HepG2 (cell line): ENCODE data around the gene ADARB2. TPM values are rescaled to one million over a fixed set of nuclear protein-coding genes. Genes with fewer than 3 reads are reported as not detected.

ENCODE experiments used
- ATAC-seq: fragments of 200-7000 bp; cut with Tn5 transposase; 3 replicates; pipeline ENCODE4 v1.9.1; 2020; ENCODE audit warnings: mild to moderate bottlenecking, moderate library complexity
- BruUV-seq: library from RNA; stranded (reverse); fragments of 400-500 nt; replicated peaks from 2 replicates; lab custom pipeline; 2021; lab: Mats Ljungman, UMichigan
- CTCF ChIA-PET: fragments of 300-600 bp; formaldehyde crosslinking; extraction: SDS; loops from one replicate; lab custom pipeline; 2021; ENCODE audit warnings: low total read pairs, inconsistent platforms, low intra/inter-chr PET ratio; lab: Yijun Ruan, JAX
- POLR2A ChIA-PET: fragments of 350-600 bp; sonication (Branson Sonifier 250); formaldehyde crosslinking; loops from one replicate; lab custom pipeline; 2020; ENCODE audit warnings: antibody characterized with exemption, inconsistent platforms; lab: Yijun Ruan, JAX
- DNase-seq: peaks from one replicate; pipeline ENCODE4 v3.0.0-alpha.2; 2015; ENCODE audit warnings: low spot score
- FAIRE-seq: peaks from 3 replicates; lab custom pipeline; 2011; peaks lifted over from hg19 to GRCh38; lab: Jason Lieb, UNC
- H2AFZ ChIP-seq: one replicate; pipeline ENCODE4 v1.6.1; 2011; ENCODE audit warnings: low read length, inconsistent platforms
- H3K27ac ChIP-seq: fragments of 300-600 bp; 3 replicates; pipeline ENCODE4 v1.8.0; 2011; ENCODE audit warnings: mixed run types, mild to moderate bottlenecking, mixed read lengths, low read length, inconsistent platforms; ENCODE audit not compliant: insufficient read depth; ENCODE audit errors: extremely low read length
- H3K27me3 ChIP-seq, 2 experiments: fragments of 200-600 bp in 1 of 2; 2 replicates in 1 of 2; 3 replicates in 1 of 2; pipeline versions ENCODE4 v1.6.0 to v1.8.0; 2011; ENCODE audit warnings: low read length in 2 of 2, mild to moderate bottlenecking in 2 of 2, moderate library complexity in 2 of 2, inconsistent platforms in 1 of 2; ENCODE audit not compliant: insufficient read depth in 2 of 2, control insufficient read depth in 1 of 2
- H3K36me3 ChIP-seq, 2 experiments: fragments of 200-600 bp in 1 of 2; replicated peaks in 1 of 2; 2 replicates in 1 of 2; 3 replicates in 1 of 2; pipeline versions ENCODE4 v1.5.1 to v1.8.0; 2011; ENCODE audit warnings: low read length in 2 of 2, inconsistent platforms in 1 of 2; ENCODE audit not compliant: insufficient read depth in 2 of 2, control insufficient read depth in 1 of 2
- H3K4me1 ChIP-seq: 2 replicates; pipeline ENCODE4 v1.5.1; 2012; ENCODE audit warnings: low read length, inconsistent platforms; ENCODE audit not compliant: insufficient read depth
- H3K4me2 ChIP-seq: 2 replicates; pipeline ENCODE4 v1.6.0; 2011; ENCODE audit warnings: low read depth, low read length, inconsistent platforms
- H3K4me3 ChIP-seq, 3 experiments: fragments of 200-600 bp in 1 of 3; sonication (generic), shearing (Covaris generic) in 1 of 3; replicated peaks in 1 of 3; 2 replicates each; pipeline ENCODE4 v1.5.1; 2011 to 2016; ENCODE audit warnings: low read length in 3 of 3, inconsistent platforms in 2 of 3, low read depth in 2 of 3, mild to moderate bottlenecking in 2 of 3, control low read depth in 1 of 3, mixed read lengths in 1 of 3; ENCODE audit not compliant: insufficient read depth in 1 of 3
- H3K79me2 ChIP-seq: one replicate; pipeline ENCODE4 v1.6.1; 2011; ENCODE audit warnings: low read length, inconsistent platforms; ENCODE audit not compliant: insufficient read depth
- H3K9ac ChIP-seq: 2 replicates; pipeline ENCODE4 v1.6.0; 2011; ENCODE audit warnings: mild to moderate bottlenecking, low read depth, low read length, inconsistent platforms; ENCODE audit not compliant: insufficient read depth
- H3K9me3 ChIP-seq: 2 replicates; pipeline ENCODE4 v1.5.1; 2012; ENCODE audit warnings: mild to moderate bottlenecking, low read length
- H4K20me1 ChIP-seq: 2 replicates; pipeline ENCODE4 v1.6.0; 2011; ENCODE audit warnings: inconsistent platforms, mild to moderate bottlenecking, low read length, moderate library complexity; ENCODE audit not compliant: insufficient read depth
- HNF1B ChIP-seq: sonication (generic); formaldehyde crosslinking; IDR thresholded peaks from 2 replicates; pipeline ENCODE4 v1.5.1; 2020; ENCODE audit warnings: mild to moderate bottlenecking, moderate library complexity, missing genetic modification reagents
- JDP2 ChIP-seq: sonication (generic); formaldehyde crosslinking; IDR thresholded peaks from 2 replicates; pipeline ENCODE4 v1.8.1; 2022; ENCODE audit warnings: missing genetic modification reagents, borderline replicate concordance
- THYN1 ChIP-seq: sonication (generic); formaldehyde crosslinking; IDR thresholded peaks from 2 replicates; pipeline ENCODE4 v1.8.1; 2023; ENCODE audit warnings: low read depth, mild to moderate bottlenecking, moderate library complexity, missing genetic modification reagents, borderline replicate concordance
- ZHX2 ChIP-seq, 2 experiments: sonication (generic) in 1 of 2; formaldehyde crosslinking in 1 of 2; IDR thresholded peaks; 2 replicates each; pipeline versions ENCODE4 v1.6.1 to v1.9.0; 2014 to 2022; ENCODE audit warnings: antibody characterized with exemption in 1 of 2, borderline replicate concordance in 1 of 2, inconsistent platforms in 1 of 2, low read depth in 1 of 2, missing genetic modification reagents in 1 of 2
- ZNF382 ChIP-seq: sonication (generic); formaldehyde crosslinking; IDR thresholded peaks from 2 replicates; pipeline ENCODE4 v1.5.0; 2020; ENCODE audit warnings: missing genetic modification reagents, mild to moderate bottlenecking, borderline replicate concordance
- ZNF513 ChIP-seq: sonication (generic); formaldehyde crosslinking; conservative IDR thresholded peaks from 2 replicates; pipeline ENCODE4 v1.5.0; 2020; ENCODE audit warnings: missing genetic modification reagents
- ZNF562 ChIP-seq: sonication (generic); formaldehyde crosslinking; IDR thresholded peaks from 2 replicates; pipeline ENCODE4 v1.8.0; 2022; ENCODE audit warnings: missing genetic modification reagents, borderline replicate concordance
- ZNF800 ChIP-seq: sonication (generic); formaldehyde crosslinking; IDR thresholded peaks from 2 replicates; pipeline ENCODE4 v1.4.0; 2020; ENCODE audit warnings: missing genetic modification reagents
- ZSCAN22 ChIP-seq: sonication (generic); formaldehyde crosslinking; IDR thresholded peaks from 2 replicates; pipeline ENCODE4 v1.4.0; 2020; ENCODE audit warnings: mild to moderate bottlenecking, missing genetic modification reagents
- WGBS: methylation state at CpG from one replicate; pipeline ENCODE4 v1.1.6; 2017; ENCODE audit warnings: low lambda C conversion rate; 5-methylcytosine and 5-hydroxymethylcytosine counted together
- in situ Hi-C: cut with HindIII; loops from 2 replicates; pipeline ENCODE4 v1.10.0; 2017; ENCODE audit warnings: low pct_unique_long_range_greater_than_20kb; ENCODE audit not compliant: extremely low pct_ligation_motif_present
- intact Hi-C: fragments of 100-400 bp; cut with micrococcal nuclease; formaldehyde crosslinking; loops from one replicate; pipeline ENCODE4 v1.10.0; 2022; ENCODE audit not compliant: unreplicated experiment
- polyA plus RNA-seq, 8 experiments: library from polyadenylated mRNA; depleted of rRNA in 3 of 8; stranded (reverse) in 7 of 8; unstranded in 1 of 8; fragments of >200 nt; fragmentation: Illumina TruSeq in 4 of 8; extraction: Trizol in 4 of 8; gene quantifications; 2 replicates each; pipeline versions ENCODE4 v1.2.1 to v1.2.3, GENCODE V29; 2011 to 2016; ENCODE audit warnings: low read depth in 4 of 8, missing spikeins in 1 of 8, mixed read lengths in 1 of 8; ENCODE audit not compliant: insufficient read depth in 1 of 8
- total RNA-seq, 5 experiments: library from RNA; depleted of rRNA; stranded (reverse); fragments of >200 nt; fragmentation: Illumina TruSeq; extraction: Trizol; gene quantifications; 2 replicates each; pipeline ENCODE4 v1.2.3, GENCODE V29; 2016; ENCODE audit warnings: low read depth in 1 of 5

The ADARB2 gene
- total and polyA plus RNA-seq, 2 of the 13 experiments (the other 11 are each of a cell fraction or from before 2014, with no cell fraction given), result not detected

GRCh38 chr10:1153805-1154351 is 583.4 kb downstream of the ADARB2 start (continued):
- no peak for TF ChIP-seq ZNF513 (CRISPR knock-in tag)
- TF ChIP-seq, all 625 proteins: peak for 0

GRCh38 chr10:1153251-1153763 is 584.0 kb downstream of the ADARB2 start:
- in situ Hi-C loops, result no loop called here
- no peak overlapping the region for H2AFZ ChIP-seq
- TF ChIP-seq JDP2 (CRISPR knock-in tag), result no peak
- TF ChIP-seq ZNF562 (CRISPR knock-in tag), result no peak
- TF ChIP-seq ZNF800, result no peak
- no peak for TF ChIP-seq HNF1B
- no peak for TF ChIP-seq ZSCAN22
- TF ChIP-seq ZHX2 (IDR thresholded peaks at IDR 0.05; ENCODE audit: low read depth), result no peak
- TF ChIP-seq ZHX2 (CRISPR knock-in tag; IDR thresholded peaks at IDR 0.05; ENCODE audit: borderline replicate concordance), result no peak
- TF ChIP-seq THYN1 (CRISPR knock-in tag), result no peak
- no peak for TF ChIP-seq ZNF382 (CRISPR knock-in tag)

More at GRCh38 chr10:1153251-1153763, 584.0 kb downstream of the ADARB2 start:
- no peaks in the 10 kb centered on the region for H3K9me3 ChIP-seq
- POLR2A ChIA-PET, result no interaction called here
- intact Hi-C loops, result no loop called here
- peaks cover 5 to 66% of the 10 kb centered on the region in 2 experiments; a peak in 4 of 5 replicates for H3K27me3 ChIP-seq
- WGBS, result 21% methylated on average over 5 of the region's 6 CpGs
- FAIRE-seq (no peak), ATAC-seq (no peak), DNase-seq (no peak)
- no peak overlapping the region for H3K9ac ChIP-seq
- H4K20me1 ChIP-seq, result peaks cover 4% of the 10 kb centered on the region; the same call in 1 of the 2 replicates
- no peaks in the 10 kb centered on the region for H3K79me2 ChIP-seq
- CTCF ChIA-PET, result no interaction called here
- no peak overlapping the region for H3K4me3 ChIP-seq
- no peak overlapping the region for H3K27ac ChIP-seq
- no TSS peak for BruUV-seq
- H3K4me2 ChIP-seq, result no peak overlapping the region
- H3K4me1 ChIP-seq, result no peaks in the 10 kb centered on the region
- no peaks in the 10 kb centered on the region for H3K36me3 ChIP-seq
